ENCODE measurements around the gene NFATC4.

- TF ChIP-seq POLR2A (IDR thresholded peaks at IDR 0.05) (no peak), EP300 (IDR thresholded peaks at IDR 0.05) (no peak), POLR2AphosphoS5 (IDR thresholded peaks at IDR 0.05) (no peak)
Observed at GRCh38 chr14:24347134-24347533, 20.9 kb upstream of the NFATC4 start.
